GM21723 (cell line): ENCODE data around the gene GPR89A.
"Not testable (repeated sequence)": the region's sequence is repeated elsewhere in the genome, so short reads cannot be mapped to it uniquely, and the experiment has no call there.

Experiments
- ATAC-seq: cut with Tn5 transposase; IDR thresholded peaks from one replicate; pipeline ENCODE4 v1.9.1; 2021; ENCODE audit warnings: mild to moderate bottlenecking, moderate library complexity; ENCODE audit not compliant: unreplicated experiment

Gene GPR89A

GRCh38 chr1:145684858-145685257 is 77.1 kb downstream of the GPR89A start:
- not testable (repeated sequence) for ATAC-seq

GRCh38 chr1:145686078-145686477 is 78.3 kb downstream of the GPR89A start:
- not testable (repeated sequence) for ATAC-seq

- ATAC-seq = no peak
Observed at GRCh38 chr1:145688328-145688727, 80.5 kb downstream of the GPR89A start.

- ATAC-seq = no peak
Observed at GRCh38 chr1:145688924-145689323, 81.1 kb downstream of the GPR89A start.

- no peak for ATAC-seq
Observed at GRCh38 chr1:145689922-145690321, 82.1 kb downstream of the GPR89A start.

- peak; percentile 78 for ATAC-seq
Observed at GRCh38 chr1:145690587-145691558, 83.1 kb downstream of the GPR89A start.

- no peak for ATAC-seq
Observed at GRCh38 chr1:145692785-145693443, 85.1 kb downstream of the GPR89A start.

- no peak for ATAC-seq
Observed at GRCh38 chr1:145695821-145696629, 88.2 kb downstream of the GPR89A start.

GRCh38 chr1:145696630-145696960 is 88.8 kb downstream of the GPR89A start:
- ATAC-seq = no peak

- ATAC-seq = no peak
Observed at GRCh38 chr1:145701306-145701862, 93.6 kb downstream of the GPR89A start.

GRCh38 chr1:145702052-145702451 is 94.3 kb downstream of the GPR89A start:
- no peak for ATAC-seq

GRCh38 chr1:145702826-145703225 is 95.0 kb downstream of the GPR89A start:
- ATAC-seq = no peak

GRCh38 chr1:145705622-145706021 is 97.8 kb downstream of the GPR89A start:
- no peak for ATAC-seq

- ATAC-seq = no peak
Observed at GRCh38 chr1:145706086-145706664, 98.4 kb downstream of the GPR89A start.

- ATAC-seq = no peak
Observed at GRCh38 chr1:145707183-145707867, 99.5 kb downstream of the GPR89A start, which contains the start of gene PDZK1. Gene PDZK1 (minus strand): TSS chr1:145707368. CDS start chr1:145688021, 19,347 bp downstream.

GRCh38 chr1:145708063-145708462 is 100.3 kb downstream of the GPR89A start:
- no peak for ATAC-seq

- no peak for ATAC-seq
Observed at GRCh38 chr1:145710291-145711027, 102.7 kb downstream of the GPR89A start.

- ATAC-seq = no peak
Observed at GRCh38 chr1:145711213-145711651, 103.4 kb downstream of the GPR89A start.

GRCh38 chr1:145714524-145715111 is 106.8 kb downstream of the GPR89A start:
- ATAC-seq = no peak
